ENCODE results near the gene PRADC1.
"Not testable (repeated sequence)": the region's sequence is repeated elsewhere in the genome, so short reads cannot be mapped to it uniquely, and the experiment has no call there.

The PRADC1 gene

GRCh38 chr2:73233154-73233931, at the start of gene PRADC1:
Gene PRADC1, minus strand, starts transcription at chr2:73233239. Its CDS starts 79 bp downstream, at chr2:73233160.
- DNase-seq, result peak; percentile 97

- no peak for DNase-seq
Measured at GRCh38 chr2:73281244-73281643, 48.2 kb upstream of the PRADC1 start.

DNA sequence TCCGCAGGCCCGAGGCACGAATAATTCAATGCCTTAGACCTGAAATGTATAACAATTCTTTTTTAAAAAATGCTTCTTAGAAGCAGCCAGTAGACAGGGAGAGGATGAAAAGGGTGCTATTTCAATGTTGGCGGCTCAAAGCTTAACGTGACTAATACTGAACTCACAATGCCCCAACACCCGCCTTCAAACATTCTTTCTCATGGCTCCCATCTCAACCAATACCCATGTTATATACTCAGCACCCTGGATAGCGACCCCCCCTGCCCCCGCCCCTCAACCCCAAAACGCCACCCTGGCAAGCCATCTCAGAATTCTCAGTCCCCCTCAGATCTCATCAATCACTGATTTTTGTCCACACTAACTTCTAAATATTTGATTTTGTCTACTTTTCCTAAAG, 46.8 kb upstream of the PRADC1 start:
- no peak for DNase-seq

GRCh38 chr2:73272270-73272669, 39.2 kb upstream of the PRADC1 start:
- DNase-seq, result no peak

GRCh38 chr2:73269686-73270465, 36.8 kb upstream of the PRADC1 start:
- no peak for DNase-seq

GRCh38 chr2:73268830-73269685, 36.0 kb upstream of the PRADC1 start:
- DNase-seq, result peak; percentile 84

GRCh38 chr2:73268366-73268829, 35.4 kb upstream of the PRADC1 start:
- DNase-seq, result no peak

DNA sequence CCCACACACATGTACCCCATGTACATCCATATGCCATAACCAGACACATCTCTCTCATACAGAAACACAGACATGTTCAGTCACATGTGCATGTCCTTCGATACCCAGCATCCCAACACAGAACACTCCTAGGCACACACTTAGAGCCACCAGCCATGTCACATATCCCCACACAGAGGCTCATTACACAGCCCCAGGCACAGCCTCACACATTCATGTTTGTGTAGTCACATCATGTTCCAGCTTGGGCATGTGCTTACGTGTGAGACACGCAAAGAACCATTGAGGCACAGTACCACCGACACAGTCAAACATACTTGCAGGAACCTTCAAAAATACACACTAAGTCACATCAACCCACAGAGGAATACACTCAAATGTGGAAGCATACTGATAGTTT, 34.0 kb upstream of the PRADC1 start:
- no peak for DNase-seq

DNA sequence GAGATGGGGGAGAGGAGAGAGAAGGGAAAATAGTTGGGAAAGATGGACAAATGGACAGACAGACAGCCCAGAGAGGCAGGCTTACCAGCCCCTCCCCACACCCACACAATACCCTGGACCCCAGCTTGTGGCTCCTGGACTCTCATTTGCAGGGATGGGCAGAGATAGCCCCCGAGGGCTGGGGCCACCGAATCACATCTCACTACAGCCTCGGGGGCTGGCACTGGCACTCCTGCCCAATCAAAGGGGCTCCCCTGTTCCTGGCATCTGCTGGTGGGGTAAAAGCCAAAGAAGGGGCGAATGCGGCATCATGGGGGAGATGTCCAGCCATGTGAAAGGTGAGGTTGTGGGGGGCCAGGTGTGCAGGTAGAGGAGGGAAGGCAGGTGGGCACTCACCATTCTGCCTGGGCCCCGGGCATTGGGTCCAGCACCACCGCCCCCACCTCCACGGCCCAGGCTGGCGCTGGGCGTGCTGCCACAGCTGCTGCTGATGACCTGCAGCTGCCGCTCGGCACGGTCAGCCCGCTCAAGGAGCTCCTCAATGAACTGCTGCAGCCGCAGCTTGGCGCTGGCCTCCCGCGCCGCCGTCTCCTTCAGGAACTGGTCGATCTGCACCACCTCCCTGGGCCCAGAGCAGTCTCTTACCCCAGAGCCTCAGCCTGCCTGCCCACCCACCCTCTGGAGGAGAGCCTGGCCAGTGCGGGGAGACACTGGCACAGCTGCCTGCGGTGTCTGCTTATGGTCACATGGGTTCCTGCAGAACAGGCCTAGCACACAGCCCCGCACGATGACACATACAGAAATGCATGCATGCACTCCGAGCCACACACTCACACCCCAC, 33.2 kb upstream of the PRADC1 start:
- no peak for DNase-seq

- DNase-seq, result no peak
Measured at GRCh38 chr2:73265298-73266060, 32.4 kb upstream of the PRADC1 start.

- DNase-seq, result no peak
Measured at GRCh38 chr2:73264783-73265182, 31.7 kb upstream of the PRADC1 start.

GRCh38 chr2:73264332-73264606, 31.2 kb upstream of the PRADC1 start:
- DNase-seq, result no peak

DNA sequence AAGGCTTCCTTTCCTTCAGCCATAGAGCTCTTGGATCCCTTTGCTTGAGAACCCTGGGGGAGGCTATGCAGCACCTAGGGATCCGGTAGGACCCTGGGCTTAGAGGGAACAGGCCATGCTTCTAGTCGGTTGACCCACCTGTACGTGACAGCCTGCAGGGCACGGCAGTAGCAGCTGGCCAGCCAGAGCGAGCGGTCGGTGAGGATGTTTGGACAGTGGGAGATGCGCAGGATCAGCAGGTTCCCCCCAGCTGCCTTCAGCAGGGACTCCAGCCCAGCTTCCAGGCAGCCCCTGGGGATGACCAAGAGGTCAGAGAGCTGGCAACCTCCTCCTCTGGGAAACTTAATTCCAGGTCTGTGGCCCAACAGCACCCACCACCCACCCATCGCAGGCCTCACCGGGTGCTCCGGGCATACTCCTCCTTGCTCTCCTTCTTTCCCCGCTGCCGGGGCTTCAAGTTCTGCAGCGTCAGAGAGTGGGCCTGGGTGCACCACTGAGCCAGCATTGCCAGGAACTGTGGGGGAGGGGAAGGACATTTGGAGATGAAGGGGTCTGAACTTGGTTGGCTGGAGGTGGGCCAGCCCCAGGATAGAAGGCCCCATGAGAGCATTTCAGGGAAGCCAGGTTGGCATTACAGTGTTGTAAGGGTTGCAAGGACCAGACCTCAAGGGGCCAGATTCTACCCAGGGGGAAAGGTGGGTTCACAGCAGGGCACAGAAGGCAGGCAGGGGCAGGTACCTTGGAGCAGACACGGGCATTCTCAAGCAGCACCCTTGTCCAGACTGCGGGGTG, 30.7 kb upstream of the PRADC1 start:
- DNase-seq, result no peak

- not testable (repeated sequence) for DNase-seq
Measured at GRCh38 chr2:73262691-73263429, 29.8 kb upstream of the PRADC1 start.

DNA sequence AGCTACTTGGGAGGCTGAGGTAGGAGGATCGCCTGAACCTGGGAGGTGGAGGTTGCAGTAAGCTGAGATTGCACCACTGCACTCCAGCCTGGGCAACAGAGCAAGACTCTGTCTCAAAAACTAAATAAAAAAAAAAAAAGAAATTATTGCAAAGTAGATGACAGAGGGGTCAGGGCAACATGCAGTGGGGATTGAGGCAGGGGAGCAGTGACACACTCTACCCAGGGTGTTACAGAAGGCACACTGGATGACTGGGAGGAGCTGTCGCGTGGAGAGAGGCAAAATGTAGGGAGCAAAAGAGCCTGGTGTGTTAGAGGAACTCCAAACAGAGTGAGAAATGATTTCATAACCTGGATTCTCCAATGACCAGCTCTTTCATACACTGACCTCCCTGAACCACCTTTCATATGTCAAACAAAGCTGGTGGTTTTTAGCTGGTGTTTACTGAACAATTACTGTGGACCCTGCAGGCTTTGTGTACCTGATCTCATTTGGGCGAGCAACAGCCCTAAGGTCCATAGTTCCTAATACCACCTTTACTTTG, 29.1 kb upstream of the PRADC1 start:
- no peak for DNase-seq

- no peak for DNase-seq
Measured at GRCh38 chr2:73260338-73260984, 27.4 kb upstream of the PRADC1 start.

- DNase-seq, result no peak
Measured at GRCh38 chr2:73259704-73260337, 26.8 kb upstream of the PRADC1 start.

DNA sequence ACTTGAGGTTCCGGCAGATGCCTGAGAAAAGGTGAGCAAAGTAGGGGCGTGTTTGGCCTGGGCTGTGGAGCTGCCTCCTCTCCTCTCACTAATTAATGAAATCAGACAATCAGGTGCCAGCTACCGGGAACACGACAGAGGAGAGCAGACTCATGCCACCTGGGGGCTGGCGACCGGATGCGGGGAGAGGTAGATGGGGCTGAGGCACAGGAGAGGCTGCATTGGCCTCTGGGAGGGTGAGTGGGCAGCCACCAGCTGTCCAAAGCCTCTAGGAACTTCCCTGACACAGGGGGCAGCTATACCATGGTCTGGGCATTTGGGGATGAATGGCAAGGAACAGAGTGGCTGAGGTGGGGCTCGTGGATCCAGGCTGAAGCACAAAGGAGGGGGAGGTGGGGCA, 26.2 kb upstream of the PRADC1 start:
- no peak for DNase-seq

DNA sequence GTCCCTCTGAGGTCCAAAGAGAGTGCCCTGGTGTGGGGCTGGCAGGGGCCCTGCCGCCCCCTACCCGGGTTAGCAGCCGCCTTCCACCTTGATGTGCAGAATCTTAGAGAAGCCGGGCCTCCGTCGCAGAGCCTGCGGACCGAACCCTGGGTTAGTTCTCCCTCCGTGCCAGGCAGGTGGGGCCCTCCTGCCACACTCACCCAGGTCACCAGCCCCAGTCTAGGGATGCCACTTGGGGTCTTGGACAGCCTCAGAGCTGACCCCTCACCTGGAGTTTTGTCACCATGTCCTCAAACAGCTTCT, 25.8 kb upstream of the PRADC1 start:
- no peak for DNase-seq

Data from CD4-positive, alpha-beta T cell treated with Interferon gamma for 1 hour (primary cell).